ENCODE results near the gene FAM241A.

GRCh38 chr4:112170451-112170993 is 25.3 kb downstream of the FAM241A start:
- TF ChIP-seq, protein P1, sequence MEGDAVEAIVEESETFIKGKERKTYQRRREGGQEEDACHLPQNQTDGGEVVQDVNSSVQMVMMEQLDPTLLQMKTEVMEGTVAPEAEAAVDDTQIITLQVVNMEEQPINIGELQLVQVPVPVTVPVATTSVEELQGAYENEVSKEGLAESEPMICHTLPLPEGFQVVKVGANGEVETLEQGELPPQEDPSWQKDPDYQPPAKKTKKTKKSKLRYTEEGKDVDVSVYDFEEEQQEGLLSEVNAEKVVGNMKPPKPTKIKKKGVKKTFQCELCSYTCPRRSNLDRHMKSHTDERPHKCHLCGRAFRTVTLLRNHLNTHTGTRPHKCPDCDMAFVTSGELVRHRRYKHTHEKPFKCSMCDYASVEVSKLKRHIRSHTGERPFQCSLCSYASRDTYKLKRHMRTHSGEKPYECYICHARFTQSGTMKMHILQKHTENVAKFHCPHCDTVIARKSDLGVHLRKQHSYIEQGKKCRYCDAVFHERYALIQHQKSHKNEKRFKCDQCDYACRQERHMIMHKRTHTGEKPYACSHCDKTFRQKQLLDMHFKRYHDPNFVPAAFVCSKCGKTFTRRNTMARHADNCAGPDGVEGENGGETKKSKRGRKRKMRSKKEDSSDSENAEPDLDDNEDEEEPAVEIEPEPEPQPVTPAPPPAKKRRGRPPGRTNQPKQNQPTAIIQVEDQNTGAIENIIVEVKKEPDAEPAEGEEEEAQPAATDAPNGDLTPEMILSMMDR (IDR thresholded peaks at IDR 0.05; ENCODE audit: insufficient read depth, low read length): no peak
- TF ChIP-seq, protein P2, sequence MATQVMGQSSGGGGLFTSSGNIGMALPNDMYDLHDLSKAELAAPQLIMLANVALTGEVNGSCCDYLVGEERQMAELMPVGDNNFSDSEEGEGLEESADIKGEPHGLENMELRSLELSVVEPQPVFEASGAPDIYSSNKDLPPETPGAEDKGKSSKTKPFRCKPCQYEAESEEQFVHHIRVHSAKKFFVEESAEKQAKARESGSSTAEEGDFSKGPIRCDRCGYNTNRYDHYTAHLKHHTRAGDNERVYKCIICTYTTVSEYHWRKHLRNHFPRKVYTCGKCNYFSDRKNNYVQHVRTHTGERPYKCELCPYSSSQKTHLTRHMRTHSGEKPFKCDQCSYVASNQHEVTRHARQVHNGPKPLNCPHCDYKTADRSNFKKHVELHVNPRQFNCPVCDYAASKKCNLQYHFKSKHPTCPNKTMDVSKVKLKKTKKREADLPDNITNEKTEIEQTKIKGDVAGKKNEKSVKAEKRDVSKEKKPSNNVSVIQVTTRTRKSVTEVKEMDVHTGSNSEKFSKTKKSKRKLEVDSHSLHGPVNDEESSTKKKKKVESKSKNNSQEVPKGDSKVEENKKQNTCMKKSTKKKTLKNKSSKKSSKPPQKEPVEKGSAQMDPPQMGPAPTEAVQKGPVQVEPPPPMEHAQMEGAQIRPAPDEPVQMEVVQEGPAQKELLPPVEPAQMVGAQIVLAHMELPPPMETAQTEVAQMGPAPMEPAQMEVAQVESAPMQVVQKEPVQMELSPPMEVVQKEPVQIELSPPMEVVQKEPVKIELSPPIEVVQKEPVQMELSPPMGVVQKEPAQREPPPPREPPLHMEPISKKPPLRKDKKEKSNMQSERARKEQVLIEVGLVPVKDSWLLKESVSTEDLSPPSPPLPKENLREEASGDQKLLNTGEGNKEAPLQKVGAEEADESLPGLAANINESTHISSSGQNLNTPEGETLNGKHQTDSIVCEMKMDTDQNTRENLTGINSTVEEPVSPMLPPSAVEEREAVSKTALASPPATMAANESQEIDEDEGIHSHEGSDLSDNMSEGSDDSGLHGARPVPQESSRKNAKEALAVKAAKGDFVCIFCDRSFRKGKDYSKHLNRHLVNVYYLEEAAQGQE (IDR thresholded peaks at IDR 0.05; ENCODE audit: insufficient replicate concordance, low read depth): no peak
- no peak for TF ChIP-seq SPI1 (IDR thresholded peaks at IDR 0.05; ENCODE audit: borderline replicate concordance, low read depth)
- no peak for TF ChIP-seq GABPA (IDR thresholded peaks at IDR 0.05; ENCODE audit: low read depth)
